ENCODE measurements around the gene SMPD4.
"Not testable (repeated sequence)": the region's sequence is repeated elsewhere in the genome, so short reads cannot be mapped to it uniquely, and the experiment has no call there.

SMPD4 gene

DNA sequence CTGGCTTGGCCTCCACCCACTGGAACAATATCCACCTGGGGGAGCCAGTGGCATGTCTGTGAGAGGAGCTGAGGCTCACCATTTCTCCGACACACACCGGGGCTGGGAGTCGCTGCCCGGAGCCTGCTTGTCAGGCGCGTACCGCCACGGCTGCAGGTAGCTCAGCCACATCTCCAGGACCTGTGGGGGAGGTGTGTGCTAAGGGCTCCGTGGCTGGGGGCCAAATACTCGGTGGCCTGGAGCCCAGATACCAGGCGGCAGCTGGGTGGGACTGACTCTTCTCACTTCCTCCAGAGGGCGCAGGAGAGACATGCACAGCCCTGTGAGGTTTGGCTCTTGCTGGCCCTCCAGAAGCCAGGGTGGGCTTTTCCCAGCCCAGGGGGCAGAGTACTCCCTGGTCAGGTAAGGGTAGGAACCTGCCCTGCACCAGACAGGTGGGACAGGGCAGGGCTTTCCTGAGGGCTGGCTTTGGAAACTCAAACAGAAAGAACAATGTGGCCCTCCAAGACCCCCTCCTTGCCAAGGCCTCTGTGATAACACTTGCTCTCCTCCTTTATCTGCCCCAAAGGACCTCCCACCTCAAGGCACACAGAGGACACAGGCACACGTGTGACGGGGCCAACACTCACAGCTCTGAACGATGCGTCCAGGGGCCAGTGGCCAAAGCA lies 25.3 kb downstream of the SMPD4 start:
- DNase-seq: not testable (repeated sequence)

DNA sequence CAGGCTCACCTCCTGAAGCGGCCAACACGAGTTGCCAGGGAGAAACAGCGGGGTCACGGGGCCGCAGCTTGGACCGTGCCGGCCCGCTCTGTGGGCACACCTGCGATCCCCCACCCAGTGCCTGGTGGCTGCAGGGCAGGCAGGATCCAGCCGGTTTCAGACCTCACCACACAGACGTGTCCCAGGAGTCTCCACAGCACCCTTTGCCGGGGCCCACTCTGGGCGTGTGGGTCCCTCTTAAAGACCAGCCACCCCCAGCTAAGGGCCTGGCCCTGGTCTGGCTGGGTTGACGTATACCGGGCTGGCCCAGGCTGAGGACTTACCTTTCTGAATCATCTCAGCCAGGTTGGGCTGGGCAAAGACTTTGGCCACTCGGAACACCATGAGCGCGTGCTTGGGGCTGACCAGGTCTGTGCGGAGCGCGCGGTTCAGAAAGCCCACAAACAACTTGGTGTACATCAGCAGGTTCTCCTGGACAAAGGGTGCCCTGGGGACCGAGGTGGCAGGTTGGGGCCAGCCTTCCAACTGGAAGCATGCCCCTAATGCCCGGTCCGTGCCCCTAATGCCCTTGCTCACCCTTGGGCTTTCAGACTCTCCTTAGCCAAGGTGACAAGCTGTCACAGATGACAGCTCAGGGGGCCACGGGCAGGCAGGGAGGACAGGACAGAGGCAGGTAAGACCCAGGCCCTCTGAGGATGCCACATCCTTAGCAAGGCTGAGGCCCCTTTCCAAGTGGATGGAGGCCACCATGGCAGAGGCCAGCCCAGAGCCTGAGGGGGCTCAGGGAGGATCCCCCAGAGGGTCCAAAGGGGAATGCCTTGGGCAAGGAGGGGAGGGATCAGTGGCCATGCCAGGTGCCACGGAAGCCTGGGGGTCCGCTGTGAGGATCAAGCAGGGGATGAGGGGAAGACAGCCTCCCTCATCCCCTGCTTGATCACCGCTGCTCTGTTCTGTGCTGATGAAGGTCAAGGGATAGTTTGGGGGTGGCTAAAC lies 26.3 kb downstream of the SMPD4 start:
- DNase-seq: no peak

DNA sequence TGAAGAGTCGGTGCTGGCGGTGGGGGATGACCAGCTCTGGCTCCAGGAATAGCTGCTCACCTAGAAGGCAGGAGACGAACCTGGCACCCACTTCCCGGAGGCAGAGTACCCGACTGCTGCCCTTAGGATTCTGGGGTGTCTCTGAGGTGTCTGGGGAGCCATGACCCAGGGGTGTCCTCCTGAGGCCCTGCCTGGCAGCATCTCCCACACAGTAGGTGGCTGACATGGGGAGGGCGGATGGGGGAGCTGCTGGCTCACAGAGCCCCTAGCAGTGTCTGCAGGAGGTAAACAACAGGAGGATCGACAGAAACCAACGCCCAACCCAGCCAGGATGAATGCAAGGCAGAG lies 27.0 kb downstream of the SMPD4 start:
- DNase-seq: not testable (repeated sequence)

DNA sequence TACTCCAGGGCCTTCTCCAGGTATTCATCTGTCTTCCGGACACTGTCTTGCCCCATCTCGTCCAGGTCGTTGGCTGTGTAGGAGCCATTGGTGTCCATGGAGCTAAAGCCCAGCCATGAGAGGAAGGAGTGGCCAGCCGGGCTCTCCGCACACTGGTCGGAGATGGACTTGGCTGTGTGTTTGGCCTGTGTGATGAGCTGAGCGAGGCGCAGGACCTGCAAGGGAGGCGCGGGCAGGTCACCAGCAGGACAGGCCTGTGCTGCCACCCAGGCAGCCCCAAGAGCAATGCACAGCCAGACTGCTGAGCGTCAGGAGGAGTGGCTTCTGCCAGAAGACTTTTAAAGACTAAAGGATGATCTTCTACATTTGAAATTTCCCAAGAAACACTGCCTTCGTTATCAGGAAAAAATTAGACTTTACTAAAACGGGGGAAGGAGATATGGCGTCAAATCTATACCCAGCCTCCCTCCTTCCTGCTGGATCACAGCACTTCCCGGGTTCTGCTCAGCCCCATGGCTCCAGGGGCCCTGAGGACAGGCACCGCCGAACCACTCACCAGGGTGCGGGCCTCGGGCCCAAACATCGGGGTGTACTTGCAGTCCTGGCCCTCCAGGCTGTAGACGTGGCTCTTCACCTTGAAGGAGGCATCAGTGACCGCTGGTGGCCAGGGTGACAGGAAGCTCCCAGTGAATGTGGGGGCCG lies 27.5 kb downstream of the SMPD4 start:
- DNase-seq: not testable (repeated sequence)

DNA sequence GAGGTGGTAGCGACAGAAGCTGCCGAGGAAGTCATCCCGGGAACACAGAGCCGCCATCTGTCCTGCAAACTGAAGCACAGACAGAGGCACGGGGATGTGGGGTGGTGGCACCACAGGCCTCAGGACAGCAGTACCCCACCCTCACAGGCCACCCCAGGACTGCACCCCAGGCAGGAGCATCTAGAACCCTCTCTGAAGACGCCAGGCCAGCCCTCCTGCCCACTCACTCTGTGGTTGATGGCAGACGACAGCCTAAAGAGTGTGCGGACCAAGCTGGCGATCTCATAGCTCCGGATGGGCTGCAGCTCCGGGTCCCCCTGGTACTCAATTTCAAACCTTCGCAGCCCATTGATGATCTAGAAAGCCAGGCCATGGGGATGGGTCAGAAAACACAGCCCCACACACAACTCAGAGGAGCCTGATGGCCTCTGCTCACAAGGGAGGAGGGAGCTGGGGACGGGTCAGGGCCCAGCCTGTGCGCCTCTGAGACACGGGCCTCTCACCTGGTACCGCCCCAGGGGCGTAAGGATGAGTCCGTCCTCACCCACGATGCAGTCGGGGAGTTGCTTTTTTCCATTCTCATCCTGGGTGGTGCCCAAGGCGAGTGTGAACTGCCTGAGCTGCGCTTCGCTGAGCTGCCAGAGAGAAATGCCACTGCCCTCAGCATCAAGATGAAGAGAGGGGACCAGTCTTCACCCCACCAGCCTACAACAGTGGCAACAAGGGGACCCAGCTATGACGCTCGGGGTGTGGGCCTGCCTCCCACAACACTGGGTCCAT lies 28.4 kb downstream of the SMPD4 start:
- DNase-seq: no peak

DNA sequence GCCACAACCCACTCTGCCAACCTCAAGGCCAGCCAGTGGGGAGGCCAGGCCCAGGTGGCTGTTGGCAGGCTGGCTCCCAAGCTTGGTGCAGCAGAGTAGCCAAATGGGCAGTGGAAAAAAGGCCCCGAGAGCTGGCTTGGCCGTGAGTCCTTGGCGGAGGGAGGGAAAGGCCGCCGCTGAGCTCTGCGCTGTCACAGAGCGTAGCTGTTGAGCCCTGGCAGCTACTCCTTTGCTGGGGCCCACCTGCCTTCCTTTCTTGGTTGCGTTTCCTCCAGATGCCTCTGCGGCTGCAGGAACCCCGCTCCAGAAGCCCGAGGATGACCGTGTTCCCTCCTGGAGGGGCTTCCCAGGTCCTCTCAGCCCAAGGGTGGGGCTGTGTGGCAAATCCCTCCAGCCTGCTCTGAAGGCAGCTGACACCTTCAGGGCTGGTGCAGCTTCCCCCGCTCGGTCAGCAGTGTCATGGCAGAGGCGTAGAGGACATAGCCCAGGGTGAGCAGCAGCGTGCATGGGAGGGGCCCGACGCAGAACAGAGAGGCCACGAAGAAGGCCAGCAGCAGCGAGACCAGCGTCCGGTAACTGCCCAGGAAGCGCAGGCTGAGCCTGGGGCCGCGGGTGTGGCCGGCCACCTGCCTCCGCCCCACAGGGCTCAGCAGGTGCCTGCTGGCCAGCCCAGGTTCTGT lies 29.1 kb downstream of the SMPD4 start:
- DNase-seq: not testable (repeated sequence)

DNA sequence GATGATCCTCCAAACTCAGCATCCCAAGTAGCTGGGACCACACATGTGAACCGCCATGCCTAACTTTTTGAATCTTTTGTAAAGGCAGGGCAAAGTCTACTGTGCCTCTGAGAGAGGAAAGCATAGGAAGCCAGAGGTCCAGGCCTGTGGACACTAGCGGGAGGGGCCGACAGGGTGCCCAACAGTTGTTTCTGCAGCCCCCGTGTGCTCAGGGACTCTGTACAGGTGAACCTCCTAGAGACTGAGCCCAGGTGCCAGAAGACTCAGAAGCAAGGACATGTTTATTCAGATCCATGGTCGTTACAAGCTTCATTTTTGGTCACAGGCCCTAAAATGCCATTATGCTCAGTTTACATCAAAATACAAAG lies 30.3 kb downstream of the SMPD4 start:
- DNase-seq: not testable (repeated sequence)

DNA sequence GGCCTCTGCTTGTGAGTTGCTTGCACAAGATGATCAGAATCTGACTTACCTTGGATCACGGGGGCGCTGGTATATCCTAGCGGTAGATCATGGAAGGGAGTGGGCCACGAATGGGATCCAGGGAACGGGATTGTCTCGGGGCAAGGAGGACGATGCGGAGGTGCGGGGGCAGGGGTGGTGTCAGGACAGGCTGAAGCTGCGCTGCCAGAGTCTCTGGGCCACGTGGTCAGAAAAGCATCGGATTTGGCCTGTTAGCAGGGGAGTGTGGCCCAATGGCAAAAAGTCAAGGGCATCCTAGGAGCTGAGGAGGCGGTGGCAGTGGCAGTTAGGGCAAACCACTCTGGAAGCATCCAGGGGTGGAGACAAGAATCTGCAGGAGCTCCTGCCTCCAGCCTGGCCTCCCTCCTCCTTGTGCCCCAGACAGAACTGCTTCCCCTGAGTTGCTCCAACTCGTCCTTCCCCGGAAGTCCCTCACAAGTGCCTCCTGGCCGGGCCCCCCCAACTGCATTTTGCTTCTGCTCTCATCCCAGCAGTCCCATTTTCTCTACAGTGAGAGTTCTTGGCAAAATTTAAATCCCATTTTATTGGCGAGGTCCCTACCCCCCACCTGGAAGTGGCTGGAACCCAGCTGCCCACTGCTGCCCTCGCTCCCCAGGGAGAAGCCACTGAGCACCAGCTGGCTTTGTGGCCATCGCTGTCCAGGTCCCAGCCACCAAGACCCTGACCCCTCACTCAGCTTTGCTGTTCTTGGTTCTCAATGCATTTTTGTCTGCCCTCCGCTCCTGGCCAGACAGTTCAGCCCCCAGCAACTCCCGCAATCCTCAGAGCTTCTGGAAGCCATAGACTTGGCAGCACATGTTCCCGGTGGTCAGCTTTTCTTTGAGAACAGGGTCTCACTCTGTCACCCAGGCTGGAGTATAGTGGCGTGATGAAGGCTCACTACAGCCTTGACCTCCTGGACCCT lies 30.9 kb downstream of the SMPD4 start:
- DNase-seq: no peak

DNA sequence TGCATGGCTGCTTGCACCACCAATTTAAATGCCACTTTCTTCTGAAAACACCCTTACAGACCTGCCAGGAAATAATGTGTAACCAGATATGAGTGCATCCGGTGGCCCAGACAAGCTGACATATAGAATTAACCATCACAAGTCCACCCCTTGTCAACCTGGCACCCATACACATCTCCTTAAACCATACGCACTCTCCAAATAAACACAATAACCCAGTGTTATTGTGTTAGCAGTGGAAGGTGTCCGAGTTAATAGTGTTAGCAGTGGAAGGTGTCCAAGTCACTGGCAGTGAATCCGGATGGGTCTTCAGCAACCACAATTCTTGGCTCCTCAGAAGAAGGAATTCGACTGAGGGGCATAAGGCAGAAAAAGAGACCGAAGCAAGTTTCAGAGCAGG lies 32.9 kb downstream of the SMPD4 start:
- DNase-seq: not testable (repeated sequence)

DNA sequence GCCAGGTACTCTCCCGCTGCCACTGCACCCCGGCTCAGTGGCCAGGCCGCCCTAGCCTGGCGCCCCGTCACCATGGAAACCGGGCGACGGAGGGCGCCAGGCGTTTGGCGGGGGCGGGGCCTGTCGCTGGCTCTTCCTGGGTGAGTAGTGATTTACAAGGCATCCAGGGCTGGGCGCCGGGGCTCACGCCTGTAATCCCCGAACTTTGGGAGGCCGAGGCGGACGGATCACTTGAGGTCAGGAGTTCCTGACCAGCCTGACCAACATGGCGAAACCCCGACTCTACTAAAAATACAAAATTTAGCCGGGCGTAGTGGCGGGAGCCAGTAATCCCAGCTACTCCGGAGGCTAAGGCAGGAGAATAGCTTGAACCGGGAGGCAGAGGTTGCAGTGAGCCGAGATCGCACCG lies 36.4 kb downstream of the SMPD4 start, which contains the start of gene CCDC74B:
TSS of gene CCDC74B (minus strand) at position 107 of the 409 bp plus-strand sequence. CDS start 116 bp downstream, outside the sequence.
- DNase-seq: peak; percentile 47

DNA sequence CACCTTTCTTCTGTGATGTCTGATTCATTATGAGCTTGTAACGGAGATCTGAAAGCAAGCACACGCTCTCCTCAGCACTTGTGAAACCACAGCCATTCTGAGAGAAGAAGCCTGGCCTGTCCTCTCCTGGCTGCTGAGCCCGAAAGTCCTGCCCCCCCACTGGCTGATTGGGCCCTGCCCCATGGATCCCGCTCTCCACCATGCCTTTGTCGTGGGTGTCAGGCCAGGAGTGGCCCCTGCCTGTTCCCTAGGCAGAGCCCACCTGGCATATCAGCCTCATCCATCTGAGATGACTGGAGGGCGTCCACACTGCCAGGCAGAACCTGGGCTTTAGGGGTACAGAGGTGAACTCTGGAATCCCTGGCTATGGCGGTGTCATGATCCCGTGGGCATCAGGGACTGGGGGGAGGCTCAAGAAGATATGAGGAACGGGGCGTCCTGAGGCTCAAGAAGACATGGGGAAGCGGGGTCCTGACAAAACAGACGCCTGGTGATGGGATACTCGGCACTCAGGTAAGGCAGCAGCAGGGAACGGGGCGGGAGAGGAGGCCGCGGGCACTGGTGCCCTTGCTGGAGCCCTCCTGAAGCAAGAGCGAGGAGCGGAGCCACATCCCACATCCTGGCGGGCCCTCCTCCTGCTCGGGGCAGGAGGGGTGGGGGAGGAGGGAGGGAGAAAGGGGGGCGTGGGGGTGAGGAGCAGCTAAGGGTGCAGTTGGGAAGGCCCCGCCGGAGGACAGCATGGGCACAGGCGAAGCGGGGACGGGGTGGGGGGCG lies 37.9 kb downstream of the SMPD4 start:
- DNase-seq: not testable (repeated sequence)

DNA sequence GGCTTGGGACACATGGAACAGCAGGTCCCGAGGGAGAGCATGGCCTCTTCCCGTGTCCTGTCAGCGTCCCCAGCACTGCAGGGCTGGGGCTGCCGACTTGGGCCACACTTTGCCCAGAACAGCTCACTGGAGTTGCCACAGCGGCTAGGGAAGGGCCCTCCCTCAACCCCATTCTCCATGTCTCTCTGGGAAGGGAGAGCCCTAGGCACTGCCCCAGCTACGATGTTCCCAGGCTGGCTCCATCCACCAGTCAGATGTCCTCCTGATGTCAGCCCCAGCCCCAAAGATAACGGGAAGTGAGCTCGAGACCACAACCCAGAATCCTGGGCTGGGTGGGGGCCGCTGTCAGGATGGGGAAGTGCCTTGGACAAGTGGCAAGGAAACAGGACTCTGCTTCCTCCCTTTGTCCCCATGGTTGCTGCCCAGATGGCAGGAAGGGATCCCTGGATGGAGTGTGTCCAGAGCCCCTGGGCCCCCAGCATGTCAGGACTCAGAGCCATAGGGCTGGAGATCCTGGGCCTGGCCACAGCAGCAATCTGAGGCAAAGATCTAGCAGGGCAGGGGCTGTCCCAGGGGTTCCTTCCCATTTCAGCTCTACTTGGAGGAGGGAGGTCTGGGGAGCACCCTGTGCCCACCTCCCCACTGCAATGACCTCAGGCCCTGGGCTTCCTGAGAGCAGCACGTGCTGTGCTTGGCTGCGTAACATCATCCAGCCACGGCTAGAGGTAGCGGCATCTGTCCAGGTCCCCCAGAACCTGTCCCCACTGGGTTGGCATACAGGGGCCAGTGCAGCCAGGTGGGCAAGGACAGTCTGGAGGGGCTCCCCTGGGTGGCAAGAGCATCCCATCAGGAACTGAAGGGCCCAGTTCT lies 38.8 kb downstream of the SMPD4 start:
- DNase-seq: not testable (repeated sequence)

DNA sequence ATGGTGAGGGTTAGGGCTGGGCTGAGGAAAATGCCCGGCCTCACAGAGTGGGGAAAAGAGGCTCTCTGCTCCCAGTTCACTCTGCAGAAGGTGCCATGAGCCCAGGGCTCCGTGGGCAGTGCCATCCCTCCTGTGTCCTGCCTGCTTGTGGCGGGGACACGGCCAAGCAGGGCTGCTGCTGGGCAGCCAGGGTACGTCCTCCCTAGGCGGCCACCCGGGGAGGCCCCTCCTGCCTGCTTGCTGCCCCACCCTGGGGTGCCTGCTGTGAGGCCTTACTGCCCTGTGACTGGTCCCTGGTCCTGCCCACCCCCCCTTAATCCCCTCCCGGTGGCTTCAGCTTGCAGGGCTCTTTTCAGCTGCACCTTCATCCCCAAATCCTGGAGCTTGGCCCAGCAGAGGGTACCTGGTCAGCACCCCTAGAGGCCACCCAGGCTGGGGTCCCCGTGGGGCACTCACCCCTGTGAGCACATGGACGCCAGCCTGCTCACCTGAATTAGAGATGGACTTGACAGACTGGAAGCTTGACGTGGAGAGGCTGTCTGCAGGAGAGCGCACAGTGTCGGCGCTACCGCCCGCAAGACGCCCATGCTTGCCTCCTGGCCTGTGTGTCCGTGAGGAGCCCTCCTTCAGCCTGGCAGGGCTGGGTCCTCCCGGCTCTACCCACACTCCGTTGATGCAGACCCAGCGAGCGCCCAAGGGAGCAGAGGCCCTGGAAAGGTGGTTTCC lies 39.6 kb downstream of the SMPD4 start:
- not testable (repeated sequence) for DNase-seq

DNA sequence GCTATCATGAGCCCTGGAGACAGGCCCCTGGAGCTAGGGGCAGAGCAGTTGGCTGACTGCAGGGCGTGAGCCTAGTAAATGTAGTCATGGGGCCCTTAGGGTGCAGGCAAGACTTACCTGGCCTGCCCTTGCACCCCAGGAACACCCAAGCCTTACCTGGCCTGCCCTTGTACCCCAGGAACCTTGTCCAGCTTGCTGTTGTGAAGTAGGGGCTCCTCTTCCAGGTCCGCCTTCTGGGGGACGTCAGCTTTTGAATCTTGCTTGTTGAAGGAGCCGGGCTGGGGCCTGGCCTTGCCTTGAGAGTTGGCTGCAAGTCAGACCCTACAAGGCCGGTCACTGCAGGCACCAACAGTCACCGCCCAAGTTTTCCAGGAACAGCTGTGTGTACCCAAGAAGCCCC lies 40.4 kb downstream of the SMPD4 start:
- DNase-seq: not testable (repeated sequence)

DNA sequence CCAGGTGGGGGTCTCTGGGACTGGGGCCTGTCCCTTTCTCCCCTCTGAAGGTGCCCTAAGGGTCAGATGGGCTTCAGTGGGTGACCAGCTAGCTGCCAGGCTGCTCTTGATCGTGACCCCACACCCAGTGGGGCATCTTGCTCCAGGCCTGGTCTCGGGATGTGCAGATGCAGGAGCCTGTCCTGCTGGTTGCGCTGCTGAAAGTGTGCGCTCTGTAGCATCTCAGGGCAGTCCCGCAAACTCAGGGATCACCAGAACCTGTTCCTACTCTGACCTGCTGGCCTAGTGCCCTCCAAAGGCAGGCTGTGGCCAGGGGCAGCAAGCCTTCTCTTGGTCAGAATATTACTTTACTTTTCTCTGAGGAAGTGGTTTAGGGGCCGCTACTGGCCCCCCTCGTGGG lies 40.9 kb downstream of the SMPD4 start:
- DNase-seq: not testable (repeated sequence)

DNA sequence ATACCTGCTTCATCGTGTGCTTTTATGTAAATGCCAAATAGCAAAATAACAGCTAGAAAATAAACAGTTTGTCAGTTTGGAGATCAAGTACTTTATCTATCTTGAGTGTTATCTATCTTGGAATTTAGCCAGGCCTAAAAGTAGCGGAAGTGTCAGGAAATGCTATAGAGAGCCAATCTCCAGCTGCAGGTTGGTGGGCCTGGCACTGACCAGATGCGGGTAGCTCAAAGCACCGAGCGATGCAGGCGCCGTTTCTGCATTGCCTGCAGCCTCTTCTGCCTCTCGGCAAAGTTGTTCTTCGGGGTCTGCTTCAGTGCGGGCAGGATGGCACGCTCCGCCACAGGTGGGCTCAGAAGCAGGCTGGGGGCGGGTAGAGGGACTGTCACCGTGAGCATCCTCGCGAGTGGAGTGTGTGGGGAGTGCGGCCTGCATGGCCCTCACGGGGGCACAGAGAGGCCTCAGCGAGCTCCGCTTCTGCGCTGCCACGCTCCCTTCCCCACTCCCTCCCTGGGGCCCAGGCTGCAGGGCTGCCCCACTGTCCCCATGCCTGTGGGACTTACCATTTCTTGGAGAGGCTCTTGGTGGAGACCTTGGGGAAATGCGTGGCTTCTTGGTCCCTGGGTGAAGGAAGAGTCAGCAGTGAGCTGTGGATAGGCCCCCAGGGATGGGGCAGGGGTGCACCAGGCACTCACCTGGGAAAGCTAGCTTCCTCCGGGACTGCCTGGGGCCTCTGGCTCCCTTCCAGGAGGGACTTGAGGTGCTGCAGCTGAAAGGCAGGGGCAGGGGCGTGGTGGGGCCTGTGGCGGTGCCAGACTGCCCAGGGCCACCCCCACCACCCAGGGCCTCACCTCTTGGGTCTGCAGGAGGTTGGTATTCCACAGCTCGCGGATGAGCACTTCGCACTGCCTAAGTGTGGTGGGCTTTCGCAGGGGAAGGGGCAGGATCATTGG lies 41.8 kb downstream of the SMPD4 start:
- not testable (repeated sequence) for DNase-seq

DNA sequence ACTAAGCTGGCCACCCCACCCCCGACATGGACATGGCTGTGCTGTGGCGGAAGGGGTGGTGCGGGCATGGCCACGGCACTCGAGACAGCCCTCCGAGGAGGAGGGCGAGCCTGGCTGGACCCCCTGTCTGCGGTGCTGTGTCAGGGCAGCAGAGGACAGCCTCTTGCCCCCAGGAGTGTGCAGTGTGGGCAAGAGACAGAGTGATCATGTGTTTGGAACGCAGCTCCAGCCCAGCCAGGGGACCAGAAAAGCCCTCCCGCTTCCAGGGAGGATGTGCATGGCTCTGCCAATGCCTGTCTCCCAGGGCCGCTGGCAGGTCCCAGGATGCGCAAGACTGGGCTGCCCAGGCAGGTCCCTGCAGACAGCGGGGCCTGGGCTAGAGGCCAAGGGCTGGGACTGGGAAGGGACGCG lies 42.6 kb downstream of the SMPD4 start:
- DNase-seq: not testable (repeated sequence)

Data from stimulated activated naive CD4-positive, alpha-beta T cell treated with Interleukin-2 at 50 U/mL for 16 hours (primary cell).